ENCODE data around the gene LRRD1.
"Not testable (repeated sequence)": the region's sequence is repeated elsewhere in the genome, so short reads cannot be mapped to it uniquely, and the experiment has no call there.

Gene LRRD1

GRCh38 chr7:92178928-92179924 is at the start of gene LRRD1:
LRRD1 (minus strand) TSS chr7:92179142; CDS start chr7:92165202, 13,940 bp downstream.
- intact Hi-C loops (cut with DNase I) = loop anchor here (5.0 kb wide), 1 partner anchor 268 kb away; the partner anchor contains the start of gene GATAD1
- DNase-seq = peak; percentile 78 to 97 (median 91)

- DNase-seq = no peak
- intact Hi-C loops (cut with DNase I) = no loop called here
These were observed 49.8 kb upstream of the LRRD1 start for GRCh38 chr7:92228742-92229141.

- intact Hi-C loops (cut with DNase I) = no loop called here
- no peak for DNase-seq
These were observed 49.2 kb upstream of the LRRD1 start for GRCh38 chr7:92228100-92228499.

GRCh38 chr7:92226981-92227380 is 48.0 kb upstream of the LRRD1 start:
- DNase-seq = no peak
- intact Hi-C loops (cut with DNase I) = no loop called here

GRCh38 chr7:92221766-92222165 is 42.8 kb upstream of the LRRD1 start:
- DNase-seq = no peak
- intact Hi-C loops (cut with DNase I) = no loop called here

GRCh38 chr7:92206672-92207071 is 27.7 kb upstream of the LRRD1 start:
- no peak for DNase-seq
- intact Hi-C loops (cut with DNase I) = no loop called here

- intact Hi-C loops (cut with DNase I) = no loop called here
- no peak for DNase-seq
These were observed 27.0 kb upstream of the LRRD1 start for GRCh38 chr7:92205987-92206386.

GRCh38 chr7:92200791-92201190 is 21.8 kb upstream of the LRRD1 start:
- DNase-seq = no peak
- intact Hi-C loops (cut with DNase I) = no loop called here

- DNase-seq = no peak
- intact Hi-C loops (cut with DNase I) = no loop called here
These were observed 13.4 kb upstream of the LRRD1 start for GRCh38 chr7:92192326-92192725.

- DNase-seq; intact Hi-C loops (cut with DNase I): not testable (repeated sequence)
These were observed 10.3 kb upstream of the LRRD1 start for GRCh38 chr7:92189246-92189645.

GRCh38 chr7:92184294-92184693 is 5.4 kb upstream of the LRRD1 start:
- DNase-seq; intact Hi-C loops (cut with DNase I): not testable (repeated sequence)

GRCh38 chr7:92177362-92177761 is 1.6 kb downstream of the LRRD1 start:
- intact Hi-C loops (cut with DNase I) = loop anchor here (5.0 kb wide), 1 partner anchor 270 kb away; the partner anchor contains the start of gene GATAD1
- DNase-seq = no peak

GRCh38 chr7:92169529-92169928 is 9.4 kb downstream of the LRRD1 start:
- intact Hi-C loops (cut with DNase I); DNase-seq: not testable (repeated sequence)

- no peak for DNase-seq
- intact Hi-C loops (cut with DNase I) = no loop called here
These were observed 17.7 kb downstream of the LRRD1 start for GRCh38 chr7:92161271-92161670.

- intact Hi-C loops (cut with DNase I) = no loop called here
These were observed 20.0 kb downstream of the LRRD1 start for GRCh38 chr7:92158660-92159575.

GRCh38 chr7:92156990-92157389 is 22.0 kb downstream of the LRRD1 start:
- DNase-seq = no peak
- intact Hi-C loops (cut with DNase I) = no loop called here

More at GRCh38 chr7:92158660-92159575, 20.0 kb downstream of the LRRD1 start:
- no peak for DNase-seq

GRCh38 chr7:92155108-92155739 is 23.7 kb downstream of the LRRD1 start:
- intact Hi-C loops (cut with DNase I) = no loop called here
- DNase-seq = no peak

GRCh38 chr7:92150450-92151017 is 28.4 kb downstream of the LRRD1 start:
- intact Hi-C loops (cut with DNase I) = no loop called here
- DNase-seq = no peak

Measured in head of caudate nucleus (tissue), 42 donors.